NK-92 (cell line): ENCODE measurements around the gene PROP1.
"Not testable (repeated sequence)": the region's sequence is repeated elsewhere in the genome, so short reads cannot be mapped to it uniquely, and the experiment has no call there.

ENCODE experiments used
- DNase-seq: peaks from one replicate; lab custom pipeline; 2025; ENCODE audit not compliant: unreplicated experiment; lab: John Stamatoyannopoulos, UW

The PROP1 gene

GRCh38 chr5:177945601-177946283 is 50.3 kb downstream of the PROP1 start:
- not testable (repeated sequence) for DNase-seq

GRCh38 chr5:177945145-177945544 is 50.9 kb downstream of the PROP1 start:
- not testable (repeated sequence) for DNase-seq

GRCh38 chr5:177943805-177944736 is 52.0 kb downstream of the PROP1 start:
- DNase-seq = not testable (repeated sequence)

- not testable (repeated sequence) for DNase-seq
These were observed 53.1 kb downstream of the PROP1 start for GRCh38 chr5:177942896-177943295.
